GM21825 (cell line): Measurements from ENCODE around the gene DENND1A.

Experiments used
- ATAC-seq: cut with Tn5 transposase; IDR thresholded peaks from one replicate; pipeline ENCODE4 v1.9.1; 2021; ENCODE audit warnings: mild to moderate bottlenecking, moderate library complexity; ENCODE audit not compliant: unreplicated experiment

The DENND1A gene

DNA sequence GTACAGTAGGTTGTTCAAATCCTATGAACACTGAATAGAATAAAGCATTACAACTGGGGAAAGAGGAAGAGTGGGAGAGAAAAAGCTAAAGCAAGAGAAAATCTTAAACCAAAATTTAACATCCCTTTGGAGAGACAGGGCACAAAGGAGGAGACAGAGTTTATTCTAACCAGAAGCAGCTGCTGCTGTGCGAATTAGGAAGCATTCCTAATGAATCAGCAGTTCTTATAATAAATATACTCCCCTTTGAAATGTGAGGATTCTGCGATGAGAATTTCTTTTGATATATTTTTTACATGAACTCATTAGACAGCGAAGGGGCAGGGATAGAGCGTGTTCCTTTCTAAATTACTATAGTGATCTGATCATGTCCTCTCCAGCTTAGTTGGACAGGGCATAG, 233.4 kb downstream of the DENND1A start:
- ATAC-seq, result no peak

GRCh38 chr9:123695386-123695785, 234.5 kb downstream of the DENND1A start:
- ATAC-seq, result no peak

DNA sequence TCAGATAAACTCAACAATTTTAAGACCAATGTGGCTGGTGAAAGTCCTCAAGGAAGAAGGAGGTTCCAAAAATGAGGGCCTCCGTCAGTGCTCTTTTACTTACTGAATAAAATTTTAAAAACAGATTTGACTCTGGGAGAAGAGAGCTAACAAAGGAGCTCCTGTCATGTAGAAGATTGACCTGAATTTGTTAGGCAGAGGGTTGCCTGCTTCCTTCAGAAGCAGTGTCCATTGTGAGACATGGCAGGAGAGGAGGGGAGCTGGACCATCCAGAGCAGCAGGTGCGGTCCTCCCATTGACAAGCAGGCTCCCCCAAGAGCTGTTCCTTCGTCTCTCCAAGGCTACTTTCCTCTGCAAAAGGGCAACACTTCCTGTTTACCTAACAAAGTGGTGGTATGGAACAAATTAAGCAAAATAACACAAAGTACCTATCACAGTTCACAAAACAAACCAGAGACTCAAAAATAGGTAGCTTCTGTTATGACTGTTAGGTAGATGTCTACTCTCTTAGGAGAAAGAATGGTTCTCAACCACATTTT, 238.1 kb downstream of the DENND1A start:
- no peak for ATAC-seq

DNA sequence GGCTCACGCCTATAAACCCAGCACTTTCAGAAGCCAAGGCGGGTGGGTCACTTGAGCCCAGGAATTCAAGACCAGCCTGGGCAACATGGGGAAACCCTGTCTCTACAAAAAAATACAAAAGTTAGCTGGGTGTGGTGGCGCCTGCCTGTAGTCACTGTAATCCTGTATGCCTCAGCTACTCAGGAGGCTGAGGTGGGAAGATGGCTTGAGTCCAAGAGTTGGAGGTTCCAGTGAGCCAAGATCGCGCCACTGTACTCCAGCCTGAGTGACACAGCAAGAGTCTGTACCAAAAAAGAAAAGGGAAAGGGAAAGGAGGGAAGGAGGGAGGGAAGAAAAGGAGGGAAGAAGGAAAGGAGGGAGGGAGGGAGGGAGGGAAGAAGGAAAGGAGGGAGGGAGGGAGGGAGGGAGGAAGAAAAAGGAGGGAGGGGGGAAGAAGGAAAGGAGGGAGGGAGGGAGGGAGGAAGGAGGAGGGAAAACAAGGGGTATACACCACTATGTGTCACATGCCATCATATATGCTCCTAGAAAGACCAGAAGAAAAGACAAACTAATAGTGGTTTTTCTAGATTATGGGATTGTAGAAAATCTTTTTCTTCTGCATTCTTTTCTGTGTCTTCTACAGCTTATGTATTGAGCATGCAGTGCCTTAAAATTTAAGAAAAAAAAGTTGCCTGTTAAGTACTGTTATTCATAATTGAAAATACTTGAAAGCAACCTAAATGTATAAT, 240.1 kb downstream of the DENND1A start:
- ATAC-seq, result no peak

GRCh38 chr9:123687246-123687751, 242.6 kb downstream of the DENND1A start:
- no peak for ATAC-seq

- no peak for ATAC-seq
Observed at GRCh38 chr9:123686829-123687192, 243.1 kb downstream of the DENND1A start.

DNA sequence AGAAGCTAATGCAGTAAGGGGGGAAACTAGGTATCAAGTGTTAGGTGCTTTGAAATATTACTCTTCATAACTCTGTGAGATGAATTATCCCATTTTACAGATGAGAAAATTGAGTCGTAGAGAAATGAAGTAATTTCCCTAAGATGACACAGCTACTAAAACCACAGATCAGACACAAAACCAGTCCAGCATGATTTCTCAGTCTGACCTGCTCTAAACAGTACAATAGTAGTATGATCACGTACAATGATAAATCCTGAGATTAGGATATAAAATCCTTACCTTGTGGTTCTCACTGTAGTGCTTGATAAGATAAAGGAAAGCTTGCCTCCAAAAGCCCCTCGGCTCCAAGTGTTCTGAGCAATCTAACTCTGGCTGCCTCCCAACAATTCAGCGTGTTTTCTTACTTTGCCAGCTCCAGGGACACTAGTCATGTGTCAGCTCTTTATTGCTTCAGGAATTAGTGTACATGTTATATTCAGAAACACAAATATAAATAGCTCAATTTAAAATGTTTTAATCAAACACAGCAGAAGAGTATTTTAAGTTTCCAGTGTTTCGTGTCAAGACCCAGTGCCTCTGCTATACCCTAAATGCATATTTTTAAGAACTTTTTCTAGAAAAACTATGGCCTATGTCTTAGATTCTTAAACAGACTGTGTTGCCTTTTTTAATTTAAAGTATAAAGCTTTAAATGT, 243.6 kb downstream of the DENND1A start:
- no peak for ATAC-seq

GRCh38 chr9:123685489-123686083, 244.3 kb downstream of the DENND1A start:
- ATAC-seq, result no peak

- peak; percentile 46 for ATAC-seq
Observed at GRCh38 chr9:123684393-123685149, 245.4 kb downstream of the DENND1A start.

GRCh38 chr9:123682746-123683145, 247.2 kb downstream of the DENND1A start:
- ATAC-seq, result no peak

- no peak for ATAC-seq
Observed at GRCh38 chr9:123680352-123680751, 249.6 kb downstream of the DENND1A start.

- peak; percentile 93 for ATAC-seq
Observed at GRCh38 chr9:123679330-123679987, 250.5 kb downstream of the DENND1A start.

- no peak for ATAC-seq
Observed at GRCh38 chr9:123678878-123679329, 251.0 kb downstream of the DENND1A start.

DNA sequence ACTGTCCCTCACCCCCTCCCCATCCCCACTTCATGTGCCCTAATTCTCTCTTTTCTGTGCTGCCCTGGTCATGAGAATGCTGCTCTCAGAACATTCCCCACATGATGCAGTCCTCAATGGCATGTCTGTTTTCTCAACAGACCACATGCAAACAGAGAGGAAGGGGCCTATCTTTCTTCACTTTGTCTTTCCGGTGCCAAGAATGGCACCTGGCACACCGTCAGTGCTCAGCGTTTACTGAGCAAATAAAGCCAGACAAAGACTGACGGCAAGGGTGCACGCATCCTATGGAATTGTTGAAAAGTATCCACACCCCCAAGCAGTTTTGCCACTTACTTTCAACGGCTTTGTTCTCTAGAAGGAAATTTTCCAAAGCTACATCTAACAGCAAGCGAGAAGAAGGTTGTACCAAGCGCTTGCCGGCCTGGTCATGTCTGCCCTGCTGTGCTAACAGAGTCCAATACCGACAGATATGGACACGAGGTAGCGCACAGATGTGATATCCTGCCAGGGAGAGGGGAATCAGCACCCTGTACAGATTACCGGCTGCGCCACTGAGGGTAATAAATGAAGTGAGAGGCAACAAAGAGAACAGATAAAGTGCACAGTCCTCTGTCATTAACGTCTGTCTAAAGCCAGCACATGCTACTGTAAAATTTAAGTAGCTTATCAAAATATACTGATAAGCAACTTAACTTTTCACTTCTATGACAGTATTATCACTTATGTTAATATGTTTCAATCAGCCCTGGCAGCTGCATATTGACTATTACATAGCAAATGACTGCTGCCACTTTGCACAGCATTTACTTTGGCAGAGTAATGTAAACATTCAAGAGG, 251.7 kb downstream of the DENND1A start:
- ATAC-seq, result no peak

- no peak for ATAC-seq
Observed at GRCh38 chr9:123676869-123677268, 253.1 kb downstream of the DENND1A start.

DNA sequence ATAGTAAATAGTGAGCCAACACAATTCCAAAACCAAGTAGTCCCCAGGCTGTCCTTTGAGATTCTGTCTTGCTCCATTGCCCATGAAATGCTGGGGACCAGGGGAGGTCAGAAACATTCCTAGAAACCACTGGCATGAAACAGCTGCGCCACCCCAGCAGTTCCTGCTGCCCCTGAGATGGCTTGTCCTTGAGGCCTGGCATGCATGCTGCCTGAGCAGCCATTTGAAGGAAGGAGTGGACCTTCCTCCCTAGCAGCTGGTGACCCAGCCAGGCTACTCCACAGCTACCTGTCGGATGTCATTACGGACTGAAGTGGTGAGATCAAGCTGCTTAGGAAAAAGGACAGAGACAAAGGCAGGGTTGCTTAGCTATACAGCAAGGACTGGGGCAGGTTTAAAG, 260.6 kb downstream of the DENND1A start:
- no peak for ATAC-seq

GRCh38 chr9:123663529-123663928, 266.4 kb downstream of the DENND1A start:
- no peak for ATAC-seq

DNA sequence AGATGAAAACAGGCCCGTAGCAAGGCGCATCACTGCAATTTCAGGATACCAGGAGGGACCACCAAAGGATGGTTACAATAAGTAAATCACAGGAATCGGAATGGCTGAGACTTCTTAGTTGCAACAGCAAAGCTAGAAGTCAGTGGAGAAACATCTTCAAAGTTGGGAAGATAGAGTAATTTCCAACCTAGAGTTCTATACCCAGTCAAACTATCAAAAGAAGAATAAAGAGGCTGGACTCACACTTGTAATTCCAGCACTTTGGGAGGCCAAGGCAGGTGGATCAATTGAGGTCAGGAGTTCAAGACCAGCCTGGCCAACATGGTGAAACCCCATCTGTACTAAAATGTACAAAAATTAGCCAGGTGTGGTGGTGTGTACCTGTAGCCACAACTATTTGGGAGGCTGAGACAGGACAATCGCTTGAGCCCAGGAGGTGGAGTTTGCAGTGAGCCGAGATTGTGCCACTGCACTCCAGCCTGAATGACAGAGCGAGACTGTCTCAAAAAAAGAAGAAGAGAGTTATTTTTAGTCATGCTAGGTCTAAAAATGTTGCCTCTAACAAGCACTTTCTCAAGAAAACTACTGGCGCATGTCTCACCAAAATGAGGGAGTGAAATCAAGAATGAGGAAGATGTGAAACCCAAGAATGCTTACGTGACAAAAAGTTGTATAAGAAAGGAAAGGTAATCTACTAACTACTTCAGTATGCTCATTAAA, 267.7 kb downstream of the DENND1A start:
- no peak for ATAC-seq
